Measurements from ENCODE around the gene KSR2.

Gene KSR2

DNA sequence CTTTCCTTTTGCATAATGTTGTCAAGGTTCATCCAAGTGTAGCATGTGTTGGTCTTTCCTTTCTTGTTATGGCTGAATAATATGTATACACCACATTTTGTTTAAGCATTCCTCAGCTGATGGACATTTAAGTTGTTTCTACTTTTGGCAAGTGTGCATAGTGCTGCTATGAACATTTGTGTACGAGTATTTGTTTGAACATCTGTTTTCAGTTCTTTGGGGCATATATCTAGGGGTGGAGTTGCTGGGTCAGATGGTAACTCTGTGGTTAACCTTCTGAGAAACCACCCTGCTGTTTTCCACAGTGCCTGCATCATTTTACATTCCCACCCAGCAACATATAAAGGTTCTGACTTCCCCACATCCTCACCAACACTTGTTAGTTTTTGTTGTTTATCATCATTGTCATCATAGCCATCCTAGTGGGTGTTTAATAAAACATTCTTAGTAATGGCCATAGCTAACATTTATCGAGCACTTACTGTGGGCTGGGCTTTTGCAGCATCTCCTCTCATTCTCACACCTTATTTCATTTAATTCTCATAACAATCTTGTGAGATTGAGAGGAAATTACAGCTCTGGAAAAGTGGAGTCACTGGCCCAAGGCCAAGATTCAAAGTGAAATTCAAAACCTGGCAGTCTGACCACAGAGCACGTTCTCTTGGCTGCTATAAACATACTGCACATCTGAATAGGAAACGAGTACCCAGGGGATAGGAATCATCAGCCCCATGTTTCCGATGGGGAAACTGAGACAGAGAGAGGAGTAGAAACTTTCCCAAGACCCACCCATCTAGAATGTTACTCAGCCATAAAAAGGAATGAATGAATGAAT is 193.6 kb downstream of the KSR2 start:
- TF ChIP-seq, protein P1, sequence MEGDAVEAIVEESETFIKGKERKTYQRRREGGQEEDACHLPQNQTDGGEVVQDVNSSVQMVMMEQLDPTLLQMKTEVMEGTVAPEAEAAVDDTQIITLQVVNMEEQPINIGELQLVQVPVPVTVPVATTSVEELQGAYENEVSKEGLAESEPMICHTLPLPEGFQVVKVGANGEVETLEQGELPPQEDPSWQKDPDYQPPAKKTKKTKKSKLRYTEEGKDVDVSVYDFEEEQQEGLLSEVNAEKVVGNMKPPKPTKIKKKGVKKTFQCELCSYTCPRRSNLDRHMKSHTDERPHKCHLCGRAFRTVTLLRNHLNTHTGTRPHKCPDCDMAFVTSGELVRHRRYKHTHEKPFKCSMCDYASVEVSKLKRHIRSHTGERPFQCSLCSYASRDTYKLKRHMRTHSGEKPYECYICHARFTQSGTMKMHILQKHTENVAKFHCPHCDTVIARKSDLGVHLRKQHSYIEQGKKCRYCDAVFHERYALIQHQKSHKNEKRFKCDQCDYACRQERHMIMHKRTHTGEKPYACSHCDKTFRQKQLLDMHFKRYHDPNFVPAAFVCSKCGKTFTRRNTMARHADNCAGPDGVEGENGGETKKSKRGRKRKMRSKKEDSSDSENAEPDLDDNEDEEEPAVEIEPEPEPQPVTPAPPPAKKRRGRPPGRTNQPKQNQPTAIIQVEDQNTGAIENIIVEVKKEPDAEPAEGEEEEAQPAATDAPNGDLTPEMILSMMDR (IDR thresholded peaks at IDR 0.05) = no peak

DNA sequence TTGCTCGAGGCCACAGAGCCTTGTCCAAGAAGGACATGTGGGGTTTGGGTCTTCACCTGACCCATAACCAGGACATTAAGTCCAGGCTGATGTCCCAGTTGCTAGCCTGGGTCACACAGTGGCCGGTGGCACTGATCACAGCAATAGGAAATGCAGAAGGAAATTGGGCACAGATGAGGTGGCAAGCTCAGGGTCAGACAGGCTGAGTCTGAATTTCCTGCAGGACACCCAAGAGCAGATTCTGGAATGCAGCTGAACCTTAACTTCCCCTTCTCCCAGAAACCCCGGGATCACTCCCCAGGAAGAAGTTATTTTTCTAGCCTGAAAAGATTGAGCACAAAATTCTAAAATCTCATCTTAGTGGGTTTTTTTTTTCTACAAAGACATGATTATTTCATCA is 199.9 kb downstream of the KSR2 start:
- TF ChIP-seq, protein P1 (IDR thresholded peaks at IDR 0.05) = no peak

DNA sequence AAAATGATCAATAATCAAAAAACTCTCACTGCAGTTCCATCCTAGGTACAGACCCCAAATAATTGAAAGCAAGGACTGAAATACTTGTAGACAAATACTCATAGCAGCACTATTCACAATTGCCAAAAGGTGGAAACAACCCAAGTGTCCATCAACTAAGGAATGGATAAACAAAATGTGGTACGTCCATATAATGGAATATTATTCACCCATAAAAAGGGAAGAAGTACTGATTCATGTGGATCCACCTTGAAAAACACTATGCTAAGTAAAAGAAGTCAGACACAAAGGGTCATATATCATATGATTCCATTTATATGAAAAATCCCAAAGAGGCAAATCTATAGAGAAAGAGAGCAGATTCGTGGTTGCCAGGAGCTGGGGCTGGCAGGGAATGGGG is 202.8 kb downstream of the KSR2 start:
- TF ChIP-seq, protein P1 (IDR thresholded peaks at IDR 0.05) = no peak

DNA sequence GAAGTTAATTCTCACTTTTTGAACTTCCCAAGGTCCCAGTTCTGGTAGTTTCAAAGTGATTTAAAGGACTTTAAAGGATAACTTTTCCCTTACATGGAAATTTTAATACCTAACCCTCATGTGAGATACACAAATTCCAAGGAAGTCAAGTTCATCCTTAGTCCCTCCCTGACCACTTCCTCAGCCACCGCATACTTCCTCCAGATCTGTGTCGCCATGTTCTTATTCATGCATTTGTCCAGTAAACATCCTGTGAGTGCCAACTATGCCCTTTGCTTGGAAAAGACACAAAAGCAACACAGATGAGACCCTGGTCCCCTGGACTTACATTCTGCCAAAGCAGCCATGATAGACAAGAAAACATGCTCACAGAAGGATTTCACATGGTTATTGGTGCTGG is 206.6 kb downstream of the KSR2 start:
- TF ChIP-seq, protein P1 (IDR thresholded peaks at IDR 0.05) = no peak

DNA sequence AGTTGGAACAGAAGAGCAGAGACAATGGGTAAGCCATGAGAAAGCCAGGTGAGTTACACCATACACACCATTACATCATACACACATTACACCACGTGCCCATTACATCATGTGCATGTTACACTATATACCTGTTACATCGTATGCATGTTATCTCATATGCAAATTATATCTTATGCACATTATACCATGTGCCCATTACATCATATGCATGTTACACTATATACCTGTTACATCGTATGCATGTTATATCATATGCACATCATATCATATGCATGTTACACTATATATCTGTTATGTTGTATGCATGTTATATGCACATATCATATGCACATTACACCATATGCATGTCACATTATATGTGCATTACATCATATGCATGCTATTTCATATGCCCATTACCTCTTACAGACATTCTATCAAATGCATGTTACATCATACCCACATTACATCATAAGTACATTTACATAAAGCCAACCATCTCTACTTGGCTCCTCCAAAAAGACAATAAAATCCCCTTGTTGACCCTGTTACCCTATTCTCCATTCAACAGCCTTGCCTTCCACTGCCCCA is 207.2 kb downstream of the KSR2 start:
- TF ChIP-seq, protein P1 (IDR thresholded peaks at IDR 0.05) = no peak

DNA sequence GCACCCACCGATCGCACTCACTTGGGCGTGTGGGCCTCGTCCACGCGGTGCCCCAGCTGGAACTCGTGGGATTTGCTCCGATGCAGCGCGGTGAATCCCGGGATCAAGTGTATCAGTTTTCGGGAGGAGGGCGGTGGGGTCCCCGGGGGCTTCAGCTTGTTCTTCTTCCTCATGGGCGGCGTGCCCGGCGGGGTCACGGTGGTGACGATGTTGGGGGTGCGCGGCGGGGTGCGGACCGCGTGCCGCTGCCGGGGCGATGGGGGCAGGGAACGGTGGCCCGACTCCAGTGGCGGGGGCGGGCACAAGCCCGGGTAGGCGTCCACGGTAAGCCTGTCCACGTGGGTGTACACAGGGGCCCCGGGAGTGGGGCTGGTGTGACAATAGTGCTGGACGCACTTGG is 207.8 kb downstream of the KSR2 start:
- TF ChIP-seq, protein P1 (IDR thresholded peaks at IDR 0.05) = no peak

DNA sequence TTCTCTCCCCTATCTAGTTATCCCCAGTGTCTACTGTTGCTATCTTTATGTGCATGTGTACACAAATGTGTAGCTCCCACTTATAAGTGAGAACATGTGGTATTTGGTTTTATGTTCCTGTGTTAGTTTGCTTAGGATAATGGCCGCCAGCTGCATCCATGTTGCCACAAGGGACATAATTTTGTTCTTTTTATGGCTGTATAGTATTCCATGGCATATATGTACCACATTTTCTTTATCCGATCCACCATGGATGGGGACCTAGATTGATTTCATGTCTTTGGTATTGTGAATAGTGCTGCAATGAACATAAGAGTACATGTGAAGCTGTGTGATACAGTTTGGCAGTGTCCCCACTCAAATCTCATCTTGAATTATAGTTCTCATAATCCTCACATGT is 218.1 kb downstream of the KSR2 start:
- TF ChIP-seq, protein P1 (IDR thresholded peaks at IDR 0.05) = no peak
